ENCODE results near the gene ACAP3. TPM values are rescaled to one million over a fixed set of nuclear protein-coding genes. Genes with fewer than 3 reads are reported as not detected.

ACAP3 gene
- total RNA-seq, 1 donor from 2014 or later, result 49.7 TPM

GRCh38 chr1:1322418-1322817 lies 14.7 kb upstream of the ACAP3 start:
- intact Hi-C loops (cut with micrococcal nuclease), result no loop called here
- Histone ChIP-seq H3K9me3 (replicated peaks) (no peaks in the 10 kb centered on the region), H3K36me3 (peaks cover 49% of the 10 kb centered on the region), H3K27me3 (ENCODE audit: low read depth) (no peaks in the 10 kb centered on the region), H3K4me3 (no peak overlapping the region), H3K27ac (replicated peaks) (no peak overlapping the region), H3K4me1 (peaks cover 92% of the 10 kb centered on the region)
- TF ChIP-seq CTCF (IDR thresholded peaks at IDR 0.05; ENCODE audit: borderline replicate concordance), result no peak
- DNase-seq, result no peak

GRCh38 chr1:1321477-1321876 lies 13.7 kb upstream of the ACAP3 start:
- H3K36me3 ChIP-seq, result peaks cover 51% of the 10 kb centered on the region
- no peaks in the 10 kb centered on the region for H3K27me3 ChIP-seq (ENCODE audit: low read depth)
- H3K9me3 ChIP-seq (replicated peaks), result no peaks in the 10 kb centered on the region
- intact Hi-C loops (cut with micrococcal nuclease), result no loop called here
- H3K4me3 ChIP-seq, result no peak overlapping the region
- no peak for TF ChIP-seq CTCF (IDR thresholded peaks at IDR 0.05; ENCODE audit: borderline replicate concordance)
- DNase-seq, result no peak
- H3K4me1 ChIP-seq, result peaks cover 85% of the 10 kb centered on the region
- H3K27ac ChIP-seq (replicated peaks), result peak overlapping the region; percentile 19

GRCh38 chr1:1320666-1321448 lies 13.1 kb upstream of the ACAP3 start:
- intact Hi-C loops (cut with micrococcal nuclease), result no loop called here
- H3K27ac ChIP-seq (replicated peaks), result peak overlapping the region; percentile 19
- DNase-seq, result no peak
- peaks cover 78% of the 10 kb centered on the region for H3K4me1 ChIP-seq
- no peak for TF ChIP-seq CTCF (IDR thresholded peaks at IDR 0.05; ENCODE audit: borderline replicate concordance)
- peaks cover 51% of the 10 kb centered on the region for H3K36me3 ChIP-seq
- H3K9me3 ChIP-seq (replicated peaks), result no peaks in the 10 kb centered on the region
- H3K27me3 ChIP-seq (ENCODE audit: low read depth), result no peaks in the 10 kb centered on the region
- no peak overlapping the region for H3K4me3 ChIP-seq

GRCh38 chr1:1319646-1319941 lies 11.9 kb upstream of the ACAP3 start:
- Histone ChIP-seq H3K36me3 (peaks cover 59% of the 10 kb centered on the region), H3K4me1 (peaks cover 66% of the 10 kb centered on the region)
- intact Hi-C loops (cut with micrococcal nuclease), result no loop called here

GRCh38 chr1:1318777-1319645 lies 11.3 kb upstream of the ACAP3 start:
- H3K27me3 ChIP-seq (ENCODE audit: low read depth), result no peaks in the 10 kb centered on the region
- H3K9me3 ChIP-seq (replicated peaks), result no peaks in the 10 kb centered on the region
- no peak for DNase-seq
- peak overlapping the region; percentile 81 for H3K27ac ChIP-seq (replicated peaks)
- peaks cover 65% of the 10 kb centered on the region for H3K36me3 ChIP-seq
- no peak for TF ChIP-seq CTCF (IDR thresholded peaks at IDR 0.05; ENCODE audit: borderline replicate concordance)
- H3K4me1 ChIP-seq, result peaks cover 62% of the 10 kb centered on the region
- intact Hi-C loops (cut with micrococcal nuclease), result no loop called here
- H3K4me3 ChIP-seq, result no peak overlapping the region

More at GRCh38 chr1:1319646-1319941, 11.9 kb upstream of the ACAP3 start:
- Histone ChIP-seq H3K27ac (replicated peaks) (peak overlapping the region; percentile 81), H3K4me3 (no peak overlapping the region), H3K9me3 (replicated peaks) (no peaks in the 10 kb centered on the region), H3K27me3 (ENCODE audit: low read depth) (no peaks in the 10 kb centered on the region)
- no peak for DNase-seq
- TF ChIP-seq CTCF (IDR thresholded peaks at IDR 0.05; ENCODE audit: borderline replicate concordance), result no peak

All from left ventricle myocardium inferior (tissue), 1 donor.